K562 (cell line): Measurements from ENCODE around the gene SGO1. TPM values are rescaled to one million over a fixed set of nuclear protein-coding genes. Genes with fewer than 3 reads are reported as not detected.

Experiments used
- ATAC-seq: fragments of 200-7000 bp; cut with Tn5 transposase; 3 replicates; pipeline ENCODE4 v1.9.1; 2020; ENCODE audit warnings: moderate library complexity
- BruUV-seq: library from RNA; stranded (reverse); fragments of 400-500 nt; replicated peaks from 2 replicates; lab custom pipeline; 2021; lab: Mats Ljungman, UMichigan
- CTCF ChIA-PET: fragments of 300-600 bp; formaldehyde crosslinking; extraction: SDS; loops from one replicate; lab custom pipeline; 2021; ENCODE audit warnings: low intra/inter-chr PET ratio; lab: Yijun Ruan, JAX
- POLR2A ChIA-PET: fragments of 300-600, 350-650 bp; sonication (Branson Sonifier 250); formaldehyde crosslinking; extraction: SDS; loops from one replicate; lab custom pipeline; 2021; ENCODE audit warnings: antibody characterized with exemption, inconsistent platforms; lab: Yijun Ruan, JAX
- DNase-seq, 4 experiments: peaks; one replicate each; pipeline versions ENCODE4 v3.0.0 to v3.0.0-alpha.2; 2011 to 2018; ENCODE audit warnings: low spot score in 3 of 4, mixed read lengths in 3 of 4; ENCODE audit errors: extremely low read depth in 1 of 4
- FAIRE-seq: peaks from 2 replicates; lab custom pipeline; 2011; peaks lifted over from hg19 to GRCh38; lab: Jason Lieb, UNC
- H2AFZ ChIP-seq: 2 replicates; pipeline ENCODE4 v1.6.0; 2011; ENCODE audit warnings: low read depth, low read length, control low read depth, inconsistent platforms
- H3K27ac ChIP-seq: fragments of 200-600 bp; 3 replicates; pipeline ENCODE4 v1.8.0; 2011; ENCODE audit warnings: low read depth, mild to moderate bottlenecking, control low read depth, inconsistent platforms, low read length, moderate library complexity, mixed read lengths; ENCODE audit errors: extremely low read depth
- H3K27me3 ChIP-seq, 2 experiments: fragments of 300-600 bp in 1 of 2; 2 replicates in 1 of 2; 3 replicates in 1 of 2; pipeline versions ENCODE4 v1.6.0 to v1.8.0; 2011; ENCODE audit warnings: inconsistent platforms in 2 of 2, low read length in 2 of 2, mild to moderate bottlenecking in 1 of 2, mixed read lengths in 1 of 2, moderate library complexity in 1 of 2; ENCODE audit not compliant: control insufficient read depth in 2 of 2, insufficient read depth in 2 of 2
- H3K36me3 ChIP-seq: fragments of 300-600 bp; 3 replicates; pipeline ENCODE4 v1.8.0; 2011; ENCODE audit warnings: mild to moderate bottlenecking, low read length, inconsistent platforms; ENCODE audit not compliant: control insufficient read depth, insufficient read depth
- H3K4me1 ChIP-seq, 2 experiments: fragments of 200-600 bp in 1 of 2; replicated peaks in 1 of 2; 2 replicates in 1 of 2; 3 replicates in 1 of 2; pipeline versions ENCODE4 v1.5.1 to v1.8.0; 2011; ENCODE audit warnings: inconsistent platforms in 2 of 2, low read length in 2 of 2, mild to moderate bottlenecking in 1 of 2, mixed read lengths in 1 of 2, moderate library complexity in 1 of 2; ENCODE audit not compliant: control insufficient read depth in 2 of 2, insufficient read depth in 2 of 2
- H3K4me2 ChIP-seq: 2 replicates; pipeline ENCODE4 v1.6.1; 2011; ENCODE audit warnings: low read length, control low read depth, inconsistent platforms, mixed read lengths; ENCODE audit not compliant: insufficient read depth
- H3K4me3 ChIP-seq: fragments of 200-600 bp; sonication (generic), shearing (Covaris generic); 2 replicates; pipeline ENCODE4 v1.5.1; 2016; ENCODE audit warnings: control low read depth, inconsistent platforms
- H3K79me2 ChIP-seq: fragments of 200-600 bp; 3 replicates; pipeline ENCODE4 v1.8.0; 2011; ENCODE audit warnings: low read length, inconsistent platforms; ENCODE audit not compliant: control insufficient read depth, insufficient read depth
- H3K9ac ChIP-seq, 2 experiments: 2 replicates each; pipeline versions ENCODE4 v1.6.0 to v1.6.1; 2011; ENCODE audit warnings: low read depth in 2 of 2, low read length in 2 of 2, control low read depth in 1 of 2, inconsistent platforms in 1 of 2, mild to moderate bottlenecking in 1 of 2, mixed read lengths in 1 of 2; ENCODE audit not compliant: insufficient read depth in 1 of 2
- H3K9me1 ChIP-seq: one replicate; pipeline ENCODE4 v1.6.0; 2011; ENCODE audit warnings: inconsistent platforms, mild to moderate bottlenecking, low read length, moderate library complexity; ENCODE audit not compliant: control insufficient read depth, insufficient read depth
- H3K9me3 ChIP-seq: replicated peaks from 2 replicates; pipeline ENCODE4 v1.5.1; 2011; ENCODE audit warnings: low read depth, low read length, inconsistent platforms; ENCODE audit not compliant: control insufficient read depth, insufficient read depth
- H4K20me1 ChIP-seq: replicated peaks from 2 replicates; pipeline ENCODE4 v1.6.1; 2011; ENCODE audit warnings: low read length, inconsistent platforms, mixed read lengths; ENCODE audit not compliant: control insufficient read depth, insufficient read depth
- CBX1 ChIP-seq: sonication (generic); IDR thresholded peaks from 2 replicates; pipeline ENCODE4 v1.6.1; 2016; ENCODE audit warnings: antibody characterized with exemption, low read depth, mild to moderate bottlenecking
- GATAD2A ChIP-seq: fragments of 450-650 bp; IDR thresholded peaks from 2 replicates; pipeline ENCODE4 v1.6.1; 2017
- HDGF ChIP-seq: fragments of 450-650 bp; IDR thresholded peaks from 2 replicates; pipeline ENCODE4 v1.6.1; 2016
- HMG20B ChIP-seq: fragments of 250-450 bp; sonication (Bioruptor Pico); IDR thresholded peaks from 2 replicates; pipeline ENCODE4 v1.5.0; 2021; ENCODE audit warnings: mild to moderate bottlenecking
- NCOA2 ChIP-seq, 2 experiments: fragments of 450-650 bp; IDR thresholded peaks; 2 replicates each; pipeline ENCODE4 v1.6.1; 2018; ENCODE audit warnings: mild to moderate bottlenecking in 2 of 2, moderate library complexity in 1 of 2; ENCODE audit not compliant: partially characterized antibody in 2 of 2
- NR4A1 ChIP-seq, 2 experiments: fragments of 250-450 bp in 1 of 2; fragments of 450-650 bp in 1 of 2; sonication (Bioruptor Pico) in 1 of 2; IDR thresholded peaks; 2 replicates each; pipeline versions ENCODE4 v1.4.0 to v1.6.1; 2016 to 2020; ENCODE audit warnings: mild to moderate bottlenecking in 2 of 2, missing compliant biosample characterization in 1 of 2, missing genetic modification characterization in 1 of 2, moderate library complexity in 1 of 2
- RUNX1 ChIP-seq: sonication (generic); IDR thresholded peaks from 2 replicates; pipeline ENCODE4 v1.6.1; 2016; ENCODE audit warnings: antibody characterized with exemption, low read depth
- TRIM24 ChIP-seq, 2 experiments: fragments of 450-650 bp; IDR thresholded peaks; 2 replicates each; pipeline ENCODE4 v1.6.1; 2016
- ZNF274 ChIP-seq: IDR thresholded peaks from 2 replicates; pipeline ENCODE4 v1.6.1; 2011; ENCODE audit warnings: low read depth, mild to moderate bottlenecking, low read length, moderate library complexity, borderline replicate concordance
- ZNF280A ChIP-seq: fragments of 450-650 bp; IDR thresholded peaks from 2 replicates; pipeline ENCODE4 v1.6.1; 2018; ENCODE audit warnings: mild to moderate bottlenecking, low read depth; ENCODE audit not compliant: partially characterized antibody
- ZNF282 ChIP-seq: sonication (generic); formaldehyde crosslinking; IDR thresholded peaks from 2 replicates; pipeline ENCODE4 v1.8.1; 2023; ENCODE audit warnings: missing genetic modification reagents
- ZNF79 ChIP-seq: fragments of 250-450 bp; sonication (Bioruptor Pico); IDR thresholded peaks from 2 replicates; pipeline ENCODE4 v1.4.0; 2020; ENCODE audit warnings: low read depth, mild to moderate bottlenecking, moderate library complexity
- WGBS: fragments of 100-300 bp; shearing (Covaris generic); methylation state at CpG from one replicate; pipeline ENCODE4 v1.1.6; 2016; ENCODE audit warnings: low coverage, mixed read lengths; ENCODE audit not compliant: insufficient coverage; ENCODE audit errors: missing lambda C conversion rate; 5-methylcytosine and 5-hydroxymethylcytosine counted together
- in situ Hi-C: fragments of 300-500 bp; cut with MboI; formaldehyde crosslinking; loops from 4 replicates; pipeline ENCODE4 v1.15.0; 2018; ENCODE audit warnings: inconsistent platforms, mixed read lengths
- intact Hi-C: fragments of 100-400 bp; cut with micrococcal nuclease; formaldehyde crosslinking; loops from 2 replicates; pipeline ENCODE4 v1.14.2; 2022
- polyA plus RNA-seq, 8 experiments: library from polyadenylated mRNA; depleted of rRNA in 4 of 8; stranded (reverse) in 5 of 8; unstranded in 3 of 8; fragments of >200 nt; fragmentation: Nextera tagmentation in 2 of 8; fragmentation: Illumina TruSeq in 1 of 8; extraction: Ambion mirVana in 2 of 8; extraction: Trizol in 1 of 8; gene quantifications; 2 replicates each; pipeline versions ENCODE4 v1.2.1 to v1.2.3, GENCODE V29; 2011 to 2014; ENCODE audit warnings: inconsistent platforms in 1 of 8, missing spikeins in 1 of 8
- total RNA-seq, 7 experiments: library from RNA; depleted of rRNA in 6 of 7; stranded (reverse); fragments of >200 nt in 6 of 7; fragmentation: Illumina TruSeq in 2 of 7; extraction: Trizol in 2 of 7; gene quantifications; 2 replicates each; pipeline versions ENCODE4 v1.2.1 to v1.2.3, GENCODE V29; 2011 to 2021; ENCODE audit warnings: low replicate concordance in 1 of 7

The SGO1 gene
- total and polyA plus RNA-seq, 9 of the 15 experiments (the other 6 are each of a cell fraction or from before 2014, with no cell fraction given) = 13.7 to 57.3 (median 28.2) TPM

- no peak for ATAC-seq
- Histone ChIP-seq H3K9ac (no peak overlapping the region), H3K27ac (no peak overlapping the region), H3K4me3 (no peak overlapping the region), H4K20me1 (no peaks in the 10 kb centered on the region), H3K79me2 (no peaks in the 10 kb centered on the region), H3K36me3 (peaks cover 2% of the 10 kb centered on the region; the same call in 2 of the 3 replicates), H3K27me3 (no peaks in the 10 kb centered on the region), H2AFZ (no peak overlapping the region), H3K4me2 (no peak overlapping the region), H3K9me1 (no peaks in the 10 kb centered on the region), H3K4me1 (no peaks in the 10 kb centered on the region), H3K9me3 (no peaks in the 10 kb centered on the region)
- in situ Hi-C loops = no loop called here
- no TSS peak for BruUV-seq
- intact Hi-C loops = no loop called here
- TF ChIP-seq HDGF (no peak), ZNF79 (CRISPR knock-in tag) (no peak), GATAD2A (no peak), RUNX1 (no peak), ZNF282 (CRISPR knock-in tag) (no peak), NR4A1 (CRISPR knock-in tag; IDR thresholded peaks at IDR 0.05) (no peak), NR4A1 (tag; IDR thresholded peaks at IDR 0.05) (no peak), HMG20B (CRISPR knock-in tag) (no peak), ZNF280A (no peak), ZNF274 (no peak), CBX1 (no peak), NCOA2 (IDR thresholded peaks at IDR 0.05; ENCODE audit: partially characterized antibody in 2 of 2) (no peak), TRIM24 (IDR thresholded peaks at IDR 0.05) (no peak)
- ChIA-PET POLR2A (interaction anchor here (0.6 to 1.2 kb wide), 2 partner anchors 9 to 92 kb away, joined by 4 to 5 read pairs; no protein-coding TSS in a partner anchor), CTCF (no interaction called here)
- 58% methylated on average over 2 of the region's 2 CpGs for WGBS
- DNase-seq = no peak
- no peak for FAIRE-seq
Measured at GRCh38 chr3:20141316-20141715, 44.7 kb downstream of the SGO1 start.
